ENCODE data around the gene SLK.

DNA sequence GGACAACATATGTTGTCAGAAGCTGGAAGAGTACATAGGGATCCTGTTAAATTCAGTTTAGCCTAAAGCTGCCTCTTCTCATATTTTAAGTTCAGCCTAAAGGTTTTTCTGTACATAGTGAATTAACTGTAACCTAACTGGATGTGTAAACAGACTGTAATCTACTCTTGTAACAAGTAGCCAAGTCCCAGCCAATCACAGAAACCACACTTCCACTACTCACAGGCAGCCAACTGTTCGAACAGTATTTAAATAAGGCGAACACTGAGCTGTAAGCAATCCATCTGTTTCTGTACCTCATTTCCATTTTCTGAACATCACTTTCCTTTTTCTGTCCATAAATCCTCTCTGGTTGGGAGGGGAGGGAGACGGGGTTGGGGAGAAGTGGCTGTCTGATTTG is 34.0 kb upstream of the SLK start:
- no peak for TF ChIP-seq POLR2A (IDR thresholded peaks at IDR 0.05; ENCODE audit: low read depth)
- TF ChIP-seq, protein P1, sequence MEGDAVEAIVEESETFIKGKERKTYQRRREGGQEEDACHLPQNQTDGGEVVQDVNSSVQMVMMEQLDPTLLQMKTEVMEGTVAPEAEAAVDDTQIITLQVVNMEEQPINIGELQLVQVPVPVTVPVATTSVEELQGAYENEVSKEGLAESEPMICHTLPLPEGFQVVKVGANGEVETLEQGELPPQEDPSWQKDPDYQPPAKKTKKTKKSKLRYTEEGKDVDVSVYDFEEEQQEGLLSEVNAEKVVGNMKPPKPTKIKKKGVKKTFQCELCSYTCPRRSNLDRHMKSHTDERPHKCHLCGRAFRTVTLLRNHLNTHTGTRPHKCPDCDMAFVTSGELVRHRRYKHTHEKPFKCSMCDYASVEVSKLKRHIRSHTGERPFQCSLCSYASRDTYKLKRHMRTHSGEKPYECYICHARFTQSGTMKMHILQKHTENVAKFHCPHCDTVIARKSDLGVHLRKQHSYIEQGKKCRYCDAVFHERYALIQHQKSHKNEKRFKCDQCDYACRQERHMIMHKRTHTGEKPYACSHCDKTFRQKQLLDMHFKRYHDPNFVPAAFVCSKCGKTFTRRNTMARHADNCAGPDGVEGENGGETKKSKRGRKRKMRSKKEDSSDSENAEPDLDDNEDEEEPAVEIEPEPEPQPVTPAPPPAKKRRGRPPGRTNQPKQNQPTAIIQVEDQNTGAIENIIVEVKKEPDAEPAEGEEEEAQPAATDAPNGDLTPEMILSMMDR (IDR thresholded peaks at IDR 0.05): no peak
